Stimulated activated CD4-positive, alpha-beta T cell treated with anti-CD3 and anti-CD28 coated beads, Interleukin-15, amount 100 ng/mL, for 48 hours (primary cell): ENCODE measurements around the gene BIRC5.

Experiments used
- DNase-seq, 2 donors: peaks; one replicate each; pipeline ENCODE4 v3.0.0-alpha.2; 2020; ENCODE audit warnings: low read depth in 2 of 2

Gene BIRC5

GRCh38 chr17:78256707-78257591 is 42.9 kb downstream of the BIRC5 start:
- DNase-seq: no peak

- DNase-seq: no peak
These were observed 43.8 kb downstream of the BIRC5 start for GRCh38 chr17:78257810-78258322.

GRCh38 chr17:78258323-78259191 is 44.5 kb downstream of the BIRC5 start:
- DNase-seq: peak; percentile 61 to 72

GRCh38 chr17:78259192-78259554 is 45.1 kb downstream of the BIRC5 start:
- no peak for DNase-seq

- DNase-seq: no peak
These were observed 49.1 kb downstream of the BIRC5 start for GRCh38 chr17:78263063-78263735.

- DNase-seq: no peak
These were observed 49.8 kb downstream of the BIRC5 start for GRCh38 chr17:78263736-78264340.

- no peak for DNase-seq
These were observed 50.5 kb downstream of the BIRC5 start for GRCh38 chr17:78264590-78264989.

- DNase-seq: no peak
These were observed 51.1 kb downstream of the BIRC5 start for GRCh38 chr17:78265121-78265520.

- DNase-seq: no peak
These were observed 52.2 kb downstream of the BIRC5 start for GRCh38 chr17:78266231-78266631.

- DNase-seq: no peak
These were observed 52.7 kb downstream of the BIRC5 start for GRCh38 chr17:78266771-78267170.

- DNase-seq: no peak
These were observed 53.4 kb downstream of the BIRC5 start for GRCh38 chr17:78267253-78268073.

- no peak for DNase-seq
These were observed 54.3 kb downstream of the BIRC5 start for GRCh38 chr17:78268191-78268874.

- DNase-seq: no peak
These were observed 55.2 kb downstream of the BIRC5 start for GRCh38 chr17:78268951-78269905.

- no peak for DNase-seq
These were observed 55.9 kb downstream of the BIRC5 start for GRCh38 chr17:78269955-78270381.

GRCh38 chr17:78271419-78272170 is 57.5 kb downstream of the BIRC5 start:
- no peak for DNase-seq

GRCh38 chr17:78272181-78272913 is 58.3 kb downstream of the BIRC5 start:
- peak; percentile 54 to 68 for DNase-seq

- no peak for DNase-seq
These were observed 58.8 kb downstream of the BIRC5 start for GRCh38 chr17:78272914-78273258.

- no peak for DNase-seq
These were observed 59.8 kb downstream of the BIRC5 start for GRCh38 chr17:78273813-78274212.
